ENCODE results near the gene PRAMEF33.
"Not testable (repeated sequence)": the region's sequence is repeated elsewhere in the genome, so short reads cannot be mapped to it uniquely, and the experiment has no call there.

DNA sequence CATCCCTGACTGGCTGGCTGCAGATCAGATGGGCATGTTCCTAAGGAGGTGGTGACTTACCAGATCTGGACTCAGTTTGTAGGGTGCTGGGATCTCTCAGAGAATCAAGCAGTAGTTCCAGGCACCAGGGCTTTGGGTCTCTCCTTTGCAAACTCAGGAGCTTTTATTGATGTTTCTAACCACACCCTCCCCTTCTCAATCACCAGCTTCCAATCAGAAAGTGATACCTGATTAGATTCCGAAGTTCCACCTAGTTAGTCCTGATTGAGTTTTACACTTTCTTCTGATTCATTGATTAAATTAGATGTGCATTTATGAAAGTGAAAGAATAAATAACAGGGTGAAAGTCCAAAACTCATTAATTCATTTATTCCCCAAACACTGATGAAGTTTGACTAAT, 18.3 kb upstream of the PRAMEF33 start, which contains the start of gene PRAMEF8:
- TF ChIP-seq, protein P1, sequence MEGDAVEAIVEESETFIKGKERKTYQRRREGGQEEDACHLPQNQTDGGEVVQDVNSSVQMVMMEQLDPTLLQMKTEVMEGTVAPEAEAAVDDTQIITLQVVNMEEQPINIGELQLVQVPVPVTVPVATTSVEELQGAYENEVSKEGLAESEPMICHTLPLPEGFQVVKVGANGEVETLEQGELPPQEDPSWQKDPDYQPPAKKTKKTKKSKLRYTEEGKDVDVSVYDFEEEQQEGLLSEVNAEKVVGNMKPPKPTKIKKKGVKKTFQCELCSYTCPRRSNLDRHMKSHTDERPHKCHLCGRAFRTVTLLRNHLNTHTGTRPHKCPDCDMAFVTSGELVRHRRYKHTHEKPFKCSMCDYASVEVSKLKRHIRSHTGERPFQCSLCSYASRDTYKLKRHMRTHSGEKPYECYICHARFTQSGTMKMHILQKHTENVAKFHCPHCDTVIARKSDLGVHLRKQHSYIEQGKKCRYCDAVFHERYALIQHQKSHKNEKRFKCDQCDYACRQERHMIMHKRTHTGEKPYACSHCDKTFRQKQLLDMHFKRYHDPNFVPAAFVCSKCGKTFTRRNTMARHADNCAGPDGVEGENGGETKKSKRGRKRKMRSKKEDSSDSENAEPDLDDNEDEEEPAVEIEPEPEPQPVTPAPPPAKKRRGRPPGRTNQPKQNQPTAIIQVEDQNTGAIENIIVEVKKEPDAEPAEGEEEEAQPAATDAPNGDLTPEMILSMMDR (IDR thresholded peaks at IDR 0.05), result not testable (repeated sequence)
- not testable (repeated sequence) for TF ChIP-seq EZH2 (IDR thresholded peaks at IDR 0.05; ENCODE audit: borderline replicate concordance, insufficient read depth, low read depth, low read length, poor library complexity, severe bottlenecking)
